ENCODE results near the gene CARMIL1. TPM values are rescaled to one million over a fixed set of nuclear protein-coding genes. Genes with fewer than 3 reads are reported as not detected.

The CARMIL1 gene
- total and polyA plus RNA-seq, 2 of the 8 experiments (the other 6 are each of a cell fraction or from before 2014, with no cell fraction given): 20.3 to 40.4 TPM

DNA sequence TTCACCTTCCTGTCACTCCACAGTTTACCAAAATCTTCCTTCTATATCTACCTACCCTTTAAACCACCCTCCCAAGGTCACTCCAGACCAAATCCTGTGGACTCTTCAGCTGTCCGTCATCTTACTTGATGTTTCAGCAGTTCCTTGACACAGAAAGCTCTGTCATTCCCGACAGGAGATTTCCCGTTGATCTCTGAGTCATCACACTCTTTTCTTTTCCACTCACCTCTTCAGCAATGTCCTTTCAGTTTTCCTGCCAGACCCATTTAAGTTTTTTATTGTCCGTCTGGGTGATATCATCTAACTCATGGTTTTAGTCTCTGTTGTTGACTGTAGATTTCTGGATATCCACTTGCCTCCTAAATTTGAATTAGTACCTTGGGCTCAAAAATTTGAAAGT, 302.9 kb downstream of the CARMIL1 start (continued):
- TF ChIP-seq, protein P1, sequence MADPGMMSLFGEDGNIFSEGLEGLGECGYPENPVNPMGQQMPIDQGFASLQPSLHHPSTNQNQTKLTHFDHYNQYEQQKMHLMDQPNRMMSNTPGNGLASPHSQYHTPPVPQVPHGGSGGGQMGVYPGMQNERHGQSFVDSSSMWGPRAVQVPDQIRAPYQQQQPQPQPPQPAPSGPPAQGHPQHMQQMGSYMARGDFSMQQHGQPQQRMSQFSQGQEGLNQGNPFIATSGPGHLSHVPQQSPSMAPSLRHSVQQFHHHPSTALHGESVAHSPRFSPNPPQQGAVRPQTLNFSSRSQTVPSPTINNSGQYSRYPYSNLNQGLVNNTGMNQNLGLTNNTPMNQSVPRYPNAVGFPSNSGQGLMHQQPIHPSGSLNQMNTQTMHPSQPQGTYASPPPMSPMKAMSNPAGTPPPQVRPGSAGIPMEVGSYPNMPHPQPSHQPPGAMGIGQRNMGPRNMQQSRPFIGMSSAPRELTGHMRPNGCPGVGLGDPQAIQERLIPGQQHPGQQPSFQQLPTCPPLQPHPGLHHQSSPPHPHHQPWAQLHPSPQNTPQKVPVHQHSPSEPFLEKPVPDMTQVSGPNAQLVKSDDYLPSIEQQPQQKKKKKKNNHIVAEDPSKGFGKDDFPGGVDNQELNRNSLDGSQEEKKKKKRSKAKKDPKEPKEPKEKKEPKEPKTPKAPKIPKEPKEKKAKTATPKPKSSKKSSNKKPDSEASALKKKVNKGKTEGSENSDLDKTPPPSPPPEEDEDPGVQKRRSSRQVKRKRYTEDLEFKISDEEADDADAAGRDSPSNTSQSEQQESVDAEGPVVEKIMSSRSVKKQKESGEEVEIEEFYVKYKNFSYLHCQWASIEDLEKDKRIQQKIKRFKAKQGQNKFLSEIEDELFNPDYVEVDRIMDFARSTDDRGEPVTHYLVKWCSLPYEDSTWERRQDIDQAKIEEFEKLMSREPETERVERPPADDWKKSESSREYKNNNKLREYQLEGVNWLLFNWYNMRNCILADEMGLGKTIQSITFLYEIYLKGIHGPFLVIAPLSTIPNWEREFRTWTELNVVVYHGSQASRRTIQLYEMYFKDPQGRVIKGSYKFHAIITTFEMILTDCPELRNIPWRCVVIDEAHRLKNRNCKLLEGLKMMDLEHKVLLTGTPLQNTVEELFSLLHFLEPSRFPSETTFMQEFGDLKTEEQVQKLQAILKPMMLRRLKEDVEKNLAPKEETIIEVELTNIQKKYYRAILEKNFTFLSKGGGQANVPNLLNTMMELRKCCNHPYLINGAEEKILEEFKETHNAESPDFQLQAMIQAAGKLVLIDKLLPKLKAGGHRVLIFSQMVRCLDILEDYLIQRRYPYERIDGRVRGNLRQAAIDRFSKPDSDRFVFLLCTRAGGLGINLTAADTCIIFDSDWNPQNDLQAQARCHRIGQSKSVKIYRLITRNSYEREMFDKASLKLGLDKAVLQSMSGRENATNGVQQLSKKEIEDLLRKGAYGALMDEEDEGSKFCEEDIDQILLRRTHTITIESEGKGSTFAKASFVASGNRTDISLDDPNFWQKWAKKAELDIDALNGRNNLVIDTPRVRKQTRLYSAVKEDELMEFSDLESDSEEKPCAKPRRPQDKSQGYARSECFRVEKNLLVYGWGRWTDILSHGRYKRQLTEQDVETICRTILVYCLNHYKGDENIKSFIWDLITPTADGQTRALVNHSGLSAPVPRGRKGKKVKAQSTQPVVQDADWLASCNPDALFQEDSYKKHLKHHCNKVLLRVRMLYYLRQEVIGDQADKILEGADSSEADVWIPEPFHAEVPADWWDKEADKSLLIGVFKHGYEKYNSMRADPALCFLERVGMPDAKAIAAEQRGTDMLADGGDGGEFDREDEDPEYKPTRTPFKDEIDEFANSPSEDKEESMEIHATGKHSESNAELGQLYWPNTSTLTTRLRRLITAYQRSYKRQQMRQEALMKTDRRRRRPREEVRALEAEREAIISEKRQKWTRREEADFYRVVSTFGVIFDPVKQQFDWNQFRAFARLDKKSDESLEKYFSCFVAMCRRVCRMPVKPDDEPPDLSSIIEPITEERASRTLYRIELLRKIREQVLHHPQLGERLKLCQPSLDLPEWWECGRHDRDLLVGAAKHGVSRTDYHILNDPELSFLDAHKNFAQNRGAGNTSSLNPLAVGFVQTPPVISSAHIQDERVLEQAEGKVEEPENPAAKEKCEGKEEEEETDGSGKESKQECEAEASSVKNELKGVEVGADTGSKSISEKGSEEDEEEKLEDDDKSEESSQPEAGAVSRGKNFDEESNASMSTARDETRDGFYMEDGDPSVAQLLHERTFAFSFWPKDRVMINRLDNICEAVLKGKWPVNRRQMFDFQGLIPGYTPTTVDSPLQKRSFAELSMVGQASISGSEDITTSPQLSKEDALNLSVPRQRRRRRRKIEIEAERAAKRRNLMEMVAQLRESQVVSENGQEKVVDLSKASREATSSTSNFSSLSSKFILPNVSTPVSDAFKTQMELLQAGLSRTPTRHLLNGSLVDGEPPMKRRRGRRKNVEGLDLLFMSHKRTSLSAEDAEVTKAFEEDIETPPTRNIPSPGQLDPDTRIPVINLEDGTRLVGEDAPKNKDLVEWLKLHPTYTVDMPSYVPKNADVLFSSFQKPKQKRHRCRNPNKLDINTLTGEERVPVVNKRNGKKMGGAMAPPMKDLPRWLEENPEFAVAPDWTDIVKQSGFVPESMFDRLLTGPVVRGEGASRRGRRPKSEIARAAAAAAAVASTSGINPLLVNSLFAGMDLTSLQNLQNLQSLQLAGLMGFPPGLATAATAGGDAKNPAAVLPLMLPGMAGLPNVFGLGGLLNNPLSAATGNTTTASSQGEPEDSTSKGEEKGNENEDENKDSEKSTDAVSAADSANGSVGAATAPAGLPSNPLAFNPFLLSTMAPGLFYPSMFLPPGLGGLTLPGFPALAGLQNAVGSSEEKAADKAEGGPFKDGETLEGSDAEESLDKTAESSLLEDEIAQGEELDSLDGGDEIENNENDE (IDR thresholded peaks at IDR 0.05; ENCODE audit: insufficient replicate concordance, low read length): no peak
- TF ChIP-seq BACH1 (IDR thresholded peaks at IDR 0.05; ENCODE audit: low read length): no peak
- TF ChIP-seq SIN3A (conservative IDR thresholded peaks at IDR 0.05 in 1 of 2, IDR thresholded peaks at IDR 0.05 in 1 of 2; ENCODE audit: low read depth in 1 of 2, low read length in 2 of 2): no peak

Data from H1 (cell line).